ENCODE data around the gene REXO4.
"Not testable (repeated sequence)": the region's sequence is repeated elsewhere in the genome, so short reads cannot be mapped to it uniquely, and the experiment has no call there.

REXO4 gene

GRCh38 chr9:133417541-133418461 lies at the start of gene REXO4:
TSS of gene REXO4 (minus strand) at chr9:133418010. CDS start at chr9:133417844, 166 bp downstream.
- peak; percentile 78 for DNase-seq

- DNase-seq: no peak
Observed at GRCh38 chr9:133467101-133467500, 49.3 kb upstream of the REXO4 start.

GRCh38 chr9:133465984-133466383 lies 48.2 kb upstream of the REXO4 start:
- no peak for DNase-seq

GRCh38 chr9:133464638-133465037 lies 46.8 kb upstream of the REXO4 start:
- DNase-seq: no peak

GRCh38 chr9:133463864-133464615 lies 46.2 kb upstream of the REXO4 start:
- DNase-seq: no peak

- peak; percentile 30 for DNase-seq
Observed at GRCh38 chr9:133463234-133463863, 45.5 kb upstream of the REXO4 start.

- no peak for DNase-seq
Observed at GRCh38 chr9:133461975-133462374, 44.2 kb upstream of the REXO4 start.

- DNase-seq: peak; percentile 69
Observed at GRCh38 chr9:133460405-133461175, 42.8 kb upstream of the REXO4 start.

GRCh38 chr9:133459476-133460404 lies 41.9 kb upstream of the REXO4 start, which contains the start of gene CACFD1:
TSS of gene CACFD1 (plus strand) at chr9:133459978. CDS start at chr9:133460067, 89 bp downstream.
- peak; percentile 99 for DNase-seq

- DNase-seq: no peak
Observed at GRCh38 chr9:133458643-133459312, 41.0 kb upstream of the REXO4 start.

GRCh38 chr9:133457748-133458147 lies 39.9 kb upstream of the REXO4 start:
- DNase-seq: no peak

- no peak for DNase-seq
Observed at GRCh38 chr9:133457233-133457632, 39.4 kb upstream of the REXO4 start.

- no peak for DNase-seq
Observed at GRCh38 chr9:133456409-133456808, 38.6 kb upstream of the REXO4 start.

- no peak for DNase-seq
Observed at GRCh38 chr9:133455936-133456335, 38.1 kb upstream of the REXO4 start.

GRCh38 chr9:133454943-133455673 lies 37.3 kb upstream of the REXO4 start:
- DNase-seq: no peak

GRCh38 chr9:133454325-133454724 lies 36.5 kb upstream of the REXO4 start:
- no peak for DNase-seq

- no peak for DNase-seq
Observed at GRCh38 chr9:133453651-133454050, 35.8 kb upstream of the REXO4 start.

GRCh38 chr9:133452562-133452961 lies 34.8 kb upstream of the REXO4 start:
- no peak for DNase-seq

GRCh38 chr9:133451865-133452264 lies 34.1 kb upstream of the REXO4 start:
- not testable (repeated sequence) for DNase-seq

GRCh38 chr9:133449760-133450159 lies 31.9 kb upstream of the REXO4 start:
- peak; percentile 73 for DNase-seq

All from COR-L47 (cell line).